Smooth muscle cell (in vitro differentiated cells): ENCODE results near the gene TBX20. TPM values are rescaled to one million over a fixed set of nuclear protein-coding genes. Genes with fewer than 3 reads are reported as not detected.

Experiments used
- DNase-seq: peaks from one replicate; lab custom pipeline; 2025; ENCODE audit not compliant: unreplicated experiment; lab: John Stamatoyannopoulos, UW
- H2AFZ ChIP-seq: fragments of 200-600 bp; sonication (generic); 2 replicates; pipeline ENCODE4 v1.6.0; 2016; ENCODE audit warnings: antibody characterized with exemption, low read depth, mild to moderate bottlenecking
- H3F3A ChIP-seq: fragments of 200-600 bp; sonication (generic); 2 replicates; pipeline ENCODE4 v1.6.0; 2017; ENCODE audit warnings: antibody characterized with exemption, low read depth
- H3K27ac ChIP-seq: fragments of 200-600 bp; sonication (generic); 2 replicates; pipeline ENCODE4 v1.5.1; 2016; ENCODE audit warnings: low read depth, mild to moderate bottlenecking
- H3K27me3 ChIP-seq: fragments of 200-600 bp; sonication (generic); 2 replicates; pipeline ENCODE4 v1.6.1; 2016; ENCODE audit warnings: low read depth, mild to moderate bottlenecking
- H3K36me3 ChIP-seq: fragments of 200-600 bp; sonication (generic); 2 replicates; pipeline ENCODE4 v1.5.1; 2016; ENCODE audit warnings: low read depth
- H3K4me1 ChIP-seq: fragments of 200-600 bp; sonication (generic); 2 replicates; pipeline ENCODE4 v1.5.1; 2016; ENCODE audit warnings: low read depth
- H3K4me2 ChIP-seq: fragments of 200-600 bp; sonication (generic); 2 replicates; pipeline ENCODE4 v1.6.0; 2016; ENCODE audit warnings: mild to moderate bottlenecking
- H3K4me3 ChIP-seq: fragments of 200-600 bp; sonication (generic); 2 replicates; pipeline ENCODE4 v1.5.1; 2016; ENCODE audit warnings: mild to moderate bottlenecking
- H3K79me2 ChIP-seq: fragments of 200-600 bp; sonication (generic); 2 replicates; pipeline ENCODE4 v1.6.0; 2016; ENCODE audit warnings: low read depth, mild to moderate bottlenecking
- H3K9ac ChIP-seq: fragments of 200-600 bp; sonication (generic); 2 replicates; pipeline ENCODE4 v1.6.0; 2016; ENCODE audit warnings: low read depth
- H3K9me3 ChIP-seq: fragments of 200-600 bp; sonication (generic); replicated peaks from 2 replicates; pipeline ENCODE4 v1.5.1; 2016; ENCODE audit warnings: low read depth
- H4K20me1 ChIP-seq: fragments of 200-600 bp; sonication (generic); 2 replicates; pipeline ENCODE4 v1.6.0; 2016; ENCODE audit warnings: low read depth
- CTCF ChIP-seq: fragments of 200-600 bp; sonication (generic); IDR thresholded peaks from 2 replicates; pipeline ENCODE4 v1.5.1; 2017; ENCODE audit warnings: borderline replicate concordance, mild to moderate bottlenecking, antibody characterized with exemption; ENCODE audit not compliant: insufficient read depth, poor library complexity, severe bottlenecking
- WGBS: methylation state at CpG from one replicate; pipeline ENCODE4 v1.1.7; 2016; ENCODE audit warnings: low lambda C conversion rate; 5-methylcytosine and 5-hydroxymethylcytosine counted together
- polyA plus RNA-seq: library from polyadenylated mRNA; unstranded; fragments of >200 nt; fragmentation: Nextera tagmentation; extraction: Ambion mirVana; gene quantifications from 2 replicates; pipeline ENCODE4 v1.2.1, GENCODE V29; 2016
- total RNA-seq: library from RNA; depleted of rRNA; stranded (reverse); fragments of >200 nt; gene quantifications from 2 replicates; pipeline ENCODE4 v1.2.3, GENCODE V29; 2014

The TBX20 gene
- total and polyA plus RNA-seq, 2 experiments from 2014 or later, result 4.3 to 58.4 TPM

- no peak overlapping the region for H2AFZ ChIP-seq
- H3K4me3 ChIP-seq, result peak overlapping the region; percentile 74
These were observed 1.1 kb downstream of the TBX20 start for GRCh38 chr7:35252612-35253459.

GRCh38 chr7:35251606-35252310 lies 2.1 kb downstream of the TBX20 start:
- peak overlapping the region; percentile 74 for H3K4me3 ChIP-seq
- peaks cover 5% of the 10 kb centered on the region for H3F3A ChIP-seq
- H3K79me2 ChIP-seq, result peaks cover 98% of the 10 kb centered on the region
- no peak overlapping the region for H2AFZ ChIP-seq
- H3K27me3 ChIP-seq, result peaks cover 10% of the 10 kb centered on the region
- TF ChIP-seq CTCF, result no peak
- peak overlapping the region; percentile 86 for H3K4me2 ChIP-seq
- 12% methylated on average over 5 of the region's 5 CpGs for WGBS
- H3K9ac ChIP-seq, result peak overlapping the region; percentile 85
- peaks cover 10% of the 10 kb centered on the region for H3K4me1 ChIP-seq
- H3K9me3 ChIP-seq, result no peaks in the 10 kb centered on the region
- H3K36me3 ChIP-seq, result no peaks in the 10 kb centered on the region
- H4K20me1 ChIP-seq, result peaks cover 58% of the 10 kb centered on the region
- peak overlapping the region; percentile 95 for H3K27ac ChIP-seq
- DNase-seq, result no peak

More at GRCh38 chr7:35252612-35253459, 1.1 kb downstream of the TBX20 start:
- Histone ChIP-seq H3K4me2 (peak overlapping the region; percentile 86), H3K79me2 (peaks cover 98% of the 10 kb centered on the region), H3K27ac (peak overlapping the region; percentile 95), H3K27me3 (peaks cover 10% of the 10 kb centered on the region), H3K9me3 (no peaks in the 10 kb centered on the region), H3F3A (peaks cover 5% of the 10 kb centered on the region), H3K36me3 (no peaks in the 10 kb centered on the region), H3K9ac (peak overlapping the region; percentile 85), H4K20me1 (peaks cover 56% of the 10 kb centered on the region), H3K4me1 (peaks cover 4% of the 10 kb centered on the region)
- WGBS, result 2% methylated on average over 16 of the region's 16 CpGs
- no peak for DNase-seq
- no peak for TF ChIP-seq CTCF

GRCh38 chr7:35250941-35251340 lies 3.0 kb downstream of the TBX20 start:
- peaks cover 9% of the 10 kb centered on the region for H3F3A ChIP-seq
- H3K27ac ChIP-seq, result peak overlapping the region; percentile 95
- peak overlapping the region; percentile 74 for H3K4me3 ChIP-seq
- no peak overlapping the region for H2AFZ ChIP-seq
- peaks cover 18% of the 10 kb centered on the region for H3K4me1 ChIP-seq
- peaks cover 98% of the 10 kb centered on the region for H3K79me2 ChIP-seq
- TF ChIP-seq CTCF, result no peak
- H4K20me1 ChIP-seq, result peaks cover 66% of the 10 kb centered on the region
- no peaks in the 10 kb centered on the region for H3K9me3 ChIP-seq
- peaks cover 3% of the 10 kb centered on the region for H3K27me3 ChIP-seq
- H3K4me2 ChIP-seq, result peak overlapping the region; percentile 86
- no peaks in the 10 kb centered on the region for H3K36me3 ChIP-seq
- peak overlapping the region; percentile 85 for H3K9ac ChIP-seq
- no peak for DNase-seq
- WGBS, result 32% methylated on average over 1 of the region's 1 CpG
